Spleen (tissue), 7 donors: ENCODE results near the gene ASGR2.
"Not testable (repeated sequence)": the region's sequence is repeated elsewhere in the genome, so short reads cannot be mapped to it uniquely, and the experiment has no call there.

Experiments used
- CTCF ChIP-seq, 11 experiments: fragments of 200-600 bp in 7 of 11; fragments of 450-650 bp in 4 of 11; sonication (generic) in 4 of 11; IDR thresholded peaks in 8 of 11; conservative IDR thresholded peaks in 3 of 11; 1 replicate in 7 of 11; 2 replicates in 4 of 11; pipeline versions ENCODE4 v1.4.0 to v1.8.0; 2016 to 2021; ENCODE audit warnings: antibody characterized with exemption in 11 of 11, inconsistent platforms in 4 of 11, mild to moderate bottlenecking in 1 of 11
- POLR2A ChIP-seq, 3 donors: fragments of 450-650 bp; IDR thresholded peaks; one replicate each; pipeline ENCODE4 v1.5.1; 2017; ENCODE audit warnings: antibody characterized with exemption in 3 of 3, mild to moderate bottlenecking in 1 of 3
- POLR2AphosphoS5 ChIP-seq, 3 donors: sonication (generic); formaldehyde crosslinking; IDR thresholded peaks; one replicate each; pipeline ENCODE4 v1.5.1; 2017; ENCODE audit warnings: antibody characterized with exemption in 3 of 3
- donor health status: DM: no; HTN: no; CAD: no; lungs with moderate emphysema.
- donor health status: DM: no; HTN: no; CAD: no.
- donor health status: DM: no; HTN: no; CAD: no.

DNA sequence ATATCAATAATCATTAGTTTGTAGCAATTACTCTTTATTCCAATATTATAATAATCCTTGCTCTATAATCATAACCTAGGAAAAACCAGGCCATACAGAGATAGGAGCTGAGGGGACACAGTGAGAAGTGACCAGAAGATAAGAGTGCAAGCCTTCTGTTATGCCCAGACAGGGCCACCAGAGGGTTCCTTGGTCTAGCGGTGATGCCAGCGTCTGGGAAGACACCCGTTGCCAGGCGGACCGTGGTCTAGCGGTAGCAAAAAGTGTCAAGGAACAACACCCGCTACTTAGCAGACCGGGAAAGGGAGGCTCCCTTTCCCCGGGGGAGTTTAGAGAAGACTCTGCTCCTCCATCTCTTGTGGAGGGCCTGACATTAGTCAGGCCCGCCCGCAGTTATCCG lies 11.8 kb upstream of the ASGR2 start:
- TF ChIP-seq CTCF (IDR thresholded peaks at IDR 0.05 in 8 of 11, conservative IDR thresholded peaks at IDR 0.05 in 3 of 11); POLR2AphosphoS5 (IDR thresholded peaks at IDR 0.05); POLR2A (IDR thresholded peaks at IDR 0.05): not testable (repeated sequence)
